ENCODE data around the gene YRDC.

YRDC gene

GRCh38 chr1:37767488-37767887 is 40.5 kb downstream of the YRDC start:
- TF ChIP-seq CTCF (IDR thresholded peaks at IDR 0.05) (no peak), ZFX (IDR thresholded peaks at IDR 0.05; ENCODE audit: borderline replicate concordance) (no peak)
- H3K27ac ChIP-seq: no peak overlapping the region

- TF ChIP-seq ZFX (IDR thresholded peaks at IDR 0.05; ENCODE audit: borderline replicate concordance) (no peak), CTCF (IDR thresholded peaks at IDR 0.05) (no peak)
- H3K27ac ChIP-seq: no peak overlapping the region
Observed at GRCh38 chr1:37765916-37766664, 41.9 kb downstream of the YRDC start.

- TF ChIP-seq CTCF (IDR thresholded peaks at IDR 0.05) (no peak), ZFX (IDR thresholded peaks at IDR 0.05; ENCODE audit: borderline replicate concordance) (no peak)
- H3K27ac ChIP-seq: no peak within 1 kb of the TSS
Observed at GRCh38 chr1:37764888-37765441, 43.0 kb downstream of the YRDC start, which contains the start of gene EPHA10. Gene EPHA10, minus strand, starts transcription at chr1:37765120. Its CDS starts 54 bp downstream, at chr1:37765066.

GRCh38 chr1:37764414-37764825 is 43.6 kb downstream of the YRDC start:
- no peak for TF ChIP-seq ZFX (IDR thresholded peaks at IDR 0.05; ENCODE audit: borderline replicate concordance)
- TF ChIP-seq CTCF (IDR thresholded peaks at IDR 0.05): no peak

GRCh38 chr1:37763791-37764413 is 44.1 kb downstream of the YRDC start:
- no peak for TF ChIP-seq ZFX (IDR thresholded peaks at IDR 0.05; ENCODE audit: borderline replicate concordance)
- TF ChIP-seq CTCF (IDR thresholded peaks at IDR 0.05): no peak
- H3K27ac ChIP-seq: no peak overlapping the region

More at GRCh38 chr1:37764414-37764825, 43.6 kb downstream of the YRDC start:
- H3K27ac ChIP-seq: no peak overlapping the region

DNA sequence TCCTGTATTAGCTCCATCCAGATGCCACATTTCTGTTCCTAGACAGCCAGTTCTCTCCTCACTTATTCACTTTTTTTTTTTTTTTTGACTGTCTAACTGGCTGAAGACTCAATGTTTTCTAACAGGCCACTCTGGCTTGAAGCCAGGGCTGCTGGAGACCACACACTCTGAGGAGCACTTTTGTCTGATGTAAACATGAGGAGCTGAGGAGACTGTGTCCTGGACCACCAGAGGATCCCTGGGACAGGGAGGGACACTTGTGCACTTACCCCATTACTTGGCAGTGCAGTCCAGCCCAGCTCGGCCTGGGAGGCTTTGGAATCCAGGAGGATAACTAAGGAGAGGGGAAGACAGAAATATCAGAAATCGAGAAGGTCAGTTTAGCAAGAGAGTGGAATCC is 45.5 kb downstream of the YRDC start:
- H3K27ac ChIP-seq: no peak overlapping the region
- TF ChIP-seq ZFX (IDR thresholded peaks at IDR 0.05; ENCODE audit: borderline replicate concordance) (no peak), CTCF (IDR thresholded peaks at IDR 0.05) (no peak)
